Stimulated activated CD4-positive, alpha-beta T cell treated with anti-CD3 and anti-CD28 coated beads, Interleukin-4, amount 100 ng/mL, for 24 hours (primary cell): Measurements from ENCODE around the gene TPST1.

Experiments
- DNase-seq: peaks from one replicate; pipeline ENCODE4 v3.0.0-alpha.2; 2020

Gene TPST1

GRCh38 chr7:66239467-66239856 is 34.3 kb downstream of the TPST1 start:
- no peak for DNase-seq

GRCh38 chr7:66245008-66245407 is 39.9 kb downstream of the TPST1 start:
- DNase-seq: no peak

GRCh38 chr7:66246554-66247171 is 41.5 kb downstream of the TPST1 start:
- no peak for DNase-seq

GRCh38 chr7:66247380-66248078 is 42.4 kb downstream of the TPST1 start:
- DNase-seq: no peak

GRCh38 chr7:66250711-66251110 is 45.6 kb downstream of the TPST1 start:
- DNase-seq: no peak

- no peak for DNase-seq
Measured at GRCh38 chr7:66255534-66256100, 50.5 kb downstream of the TPST1 start.

- DNase-seq: no peak
Measured at GRCh38 chr7:66256281-66256680, 51.1 kb downstream of the TPST1 start.

- DNase-seq: no peak
Measured at GRCh38 chr7:66257481-66257880, 52.3 kb downstream of the TPST1 start.

GRCh38 chr7:66258409-66258808 is 53.3 kb downstream of the TPST1 start:
- DNase-seq: no peak

- no peak for DNase-seq
Measured at GRCh38 chr7:66261941-66262340, 56.8 kb downstream of the TPST1 start.

- no peak for DNase-seq
Measured at GRCh38 chr7:66263936-66264335, 58.8 kb downstream of the TPST1 start.

- no peak for DNase-seq
Measured at GRCh38 chr7:66265566-66265965, 60.4 kb downstream of the TPST1 start.

- no peak for DNase-seq
Measured at GRCh38 chr7:66267249-66267648, 62.1 kb downstream of the TPST1 start.

- no peak for DNase-seq
Measured at GRCh38 chr7:66269978-66270377, 64.8 kb downstream of the TPST1 start.

- DNase-seq: no peak
Measured at GRCh38 chr7:66272321-66272720, 67.2 kb downstream of the TPST1 start.

GRCh38 chr7:66276363-66276762 is 71.2 kb downstream of the TPST1 start:
- DNase-seq: no peak

GRCh38 chr7:66277492-66277891 is 72.4 kb downstream of the TPST1 start:
- DNase-seq: no peak

- no peak for DNase-seq
Measured at GRCh38 chr7:66279912-66280311, 74.8 kb downstream of the TPST1 start.

- no peak for DNase-seq
Measured at GRCh38 chr7:66281678-66282590, 76.8 kb downstream of the TPST1 start.

- no peak for DNase-seq
Measured at GRCh38 chr7:66282591-66282935, 77.4 kb downstream of the TPST1 start.

- DNase-seq: no peak
Measured at GRCh38 chr7:66283003-66283920, 78.1 kb downstream of the TPST1 start.

- no peak for DNase-seq
Measured at GRCh38 chr7:66296001-66296521, 90.9 kb downstream of the TPST1 start.
